Measurements from ENCODE around the gene TOE1.

DNA sequence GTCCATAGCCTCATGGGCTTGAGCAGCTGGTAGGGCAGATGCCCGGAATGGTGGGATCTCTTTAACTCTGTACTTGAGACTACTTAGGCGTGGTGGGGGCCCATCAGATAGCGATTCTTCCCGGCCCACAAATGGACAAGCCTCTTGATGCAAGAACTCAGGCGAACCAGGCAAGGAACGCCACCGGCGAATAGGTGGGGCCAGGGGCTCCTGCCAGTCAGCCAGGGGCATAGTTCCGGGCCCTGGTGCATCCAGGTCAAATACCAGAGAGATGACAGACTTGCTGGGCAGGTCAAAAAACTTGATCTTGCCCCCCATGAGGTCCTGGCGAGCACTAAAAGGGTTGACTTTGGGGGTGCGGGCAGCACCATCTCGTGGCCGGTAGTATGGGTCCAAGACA, 5.0 kb downstream of the TOE1 start:
- TF ChIP-seq CTCF (IDR thresholded peaks at IDR 0.05) (no peak), EP300 (IDR thresholded peaks at IDR 0.05) (no peak), POLR2AphosphoS5 (IDR thresholded peaks at IDR 0.05) (no peak)

All from upper lobe of left lung (tissue), 4 donors.